DMS79 (cell line): ENCODE results near the gene ZNF182.
"Not testable (repeated sequence)": the region's sequence is repeated elsewhere in the genome, so short reads cannot be mapped to it uniquely, and the experiment has no call there.

ENCODE experiments used
- DNase-seq: peaks from one replicate; lab custom pipeline; 2025; lab: John Stamatoyannopoulos, UW

ZNF182 gene

GRCh38 chrX:48001260-48001659, 2.5 kb downstream of the ZNF182 start:
- DNase-seq: no peak

DNA sequence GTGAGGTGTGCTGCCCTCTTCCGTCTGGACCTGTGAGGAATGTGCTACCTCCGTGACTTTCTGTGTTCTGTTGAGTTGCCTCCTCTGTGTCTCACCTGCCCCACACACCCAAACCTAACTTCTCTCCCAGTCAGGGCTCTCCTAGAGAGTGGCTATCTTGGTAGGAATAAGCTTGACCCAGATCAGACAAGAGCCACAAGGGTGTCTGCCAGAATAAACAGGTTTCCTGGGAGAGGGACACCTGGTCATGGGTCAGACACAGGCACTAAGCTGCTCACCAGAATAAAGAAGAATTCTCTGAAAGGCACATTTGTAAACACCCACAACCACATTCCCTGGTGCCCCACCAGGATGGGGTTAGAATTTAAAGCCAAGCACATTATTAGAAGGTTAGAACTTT, 11.1 kb downstream of the ZNF182 start:
- DNase-seq: no peak

DNA sequence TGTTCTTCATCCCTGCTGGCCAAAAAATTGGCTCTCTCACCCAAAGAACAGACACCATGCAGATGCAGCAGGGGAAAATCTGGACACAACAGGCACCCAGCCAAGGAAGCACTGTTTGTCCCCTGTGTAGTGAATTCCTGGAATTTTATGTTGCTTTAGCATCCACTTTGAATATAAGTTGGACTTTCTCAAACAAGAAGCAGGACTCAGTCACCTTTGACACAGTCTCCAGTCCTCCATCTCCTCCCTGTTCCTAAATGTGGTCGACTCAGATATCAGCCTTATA, 11.8 kb downstream of the ZNF182 start:
- no peak for DNase-seq

GRCh38 chrX:47991263-47992094, 12.3 kb downstream of the ZNF182 start:
- DNase-seq: no peak

GRCh38 chrX:47976254-47977151, 27.3 kb downstream of the ZNF182 start:
- no peak for DNase-seq

DNA sequence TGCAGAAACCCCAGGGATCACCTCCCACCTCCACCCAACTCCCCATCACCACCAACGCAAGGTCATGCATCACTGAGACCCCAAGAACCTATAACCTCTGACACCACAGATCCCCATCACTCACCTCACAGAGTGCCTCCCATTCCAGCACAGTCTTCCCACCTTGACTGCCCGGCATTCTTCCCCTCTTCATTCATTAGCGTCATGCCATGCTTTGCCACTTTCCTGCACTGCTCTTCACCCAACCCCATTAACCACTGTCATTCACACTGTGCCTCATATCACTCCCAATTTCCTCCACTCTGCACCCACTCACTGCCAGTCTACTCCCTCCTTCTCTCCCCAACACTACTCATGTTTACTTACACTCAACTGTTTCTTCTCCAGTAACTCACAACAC, 30.6 kb downstream of the ZNF182 start:
- DNase-seq: no peak

- not testable (repeated sequence) for DNase-seq
Observed at GRCh38 chrX:47965526-47965925, 38.3 kb downstream of the ZNF182 start.

GRCh38 chrX:47961830-47962229, 42.0 kb downstream of the ZNF182 start:
- not testable (repeated sequence) for DNase-seq

DNA sequence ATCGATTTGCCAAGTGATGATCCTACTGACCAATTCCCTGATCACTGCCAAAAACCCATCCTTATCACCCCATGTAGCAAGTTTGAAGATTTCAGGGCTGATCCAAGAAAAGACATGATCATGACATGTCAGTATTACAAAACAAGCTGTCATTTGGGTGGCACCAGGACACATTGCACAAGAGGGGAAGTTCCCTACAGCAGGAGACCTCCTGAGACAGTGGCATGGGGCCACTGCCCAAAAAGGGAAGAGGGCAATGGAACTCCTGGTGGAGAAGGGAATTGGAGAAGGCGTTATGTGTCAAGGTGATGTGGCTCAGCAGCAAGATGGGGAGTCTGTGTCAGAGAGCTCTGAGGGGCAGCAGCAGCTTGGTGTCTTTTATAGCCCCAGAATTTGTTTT, 43.4 kb downstream of the ZNF182 start:
- no peak for DNase-seq

- no peak for DNase-seq
Observed at GRCh38 chrX:47958761-47959342, 44.9 kb downstream of the ZNF182 start.

GRCh38 chrX:47958206-47958605, 45.6 kb downstream of the ZNF182 start:
- DNase-seq: not testable (repeated sequence)

GRCh38 chrX:47956016-47956415, 47.8 kb downstream of the ZNF182 start:
- no peak for DNase-seq

- not testable (repeated sequence) for DNase-seq
Observed at GRCh38 chrX:47955295-47955694, 48.5 kb downstream of the ZNF182 start.

DNA sequence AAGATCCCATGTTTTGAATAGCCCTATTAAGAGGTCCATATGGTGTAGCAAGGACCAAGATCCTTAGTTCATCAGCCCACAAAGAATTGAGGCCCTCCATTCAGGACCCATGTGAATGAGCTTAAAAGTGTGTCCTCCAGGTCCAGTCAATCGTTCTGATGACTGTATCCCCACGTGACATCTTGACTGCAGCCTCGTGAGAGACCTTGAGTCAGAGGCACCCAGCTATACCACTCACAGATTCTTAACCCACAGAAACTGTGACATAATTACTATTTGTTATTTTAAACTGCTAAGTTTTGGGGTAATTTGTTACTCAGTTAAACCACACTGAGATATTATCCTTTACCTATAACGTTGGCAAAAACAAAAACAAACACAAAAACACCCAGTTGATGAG, 62.4 kb downstream of the ZNF182 start:
- DNase-seq: no peak

GRCh38 chrX:47940448-47940847, 63.3 kb downstream of the ZNF182 start:
- DNase-seq: no peak

DNA sequence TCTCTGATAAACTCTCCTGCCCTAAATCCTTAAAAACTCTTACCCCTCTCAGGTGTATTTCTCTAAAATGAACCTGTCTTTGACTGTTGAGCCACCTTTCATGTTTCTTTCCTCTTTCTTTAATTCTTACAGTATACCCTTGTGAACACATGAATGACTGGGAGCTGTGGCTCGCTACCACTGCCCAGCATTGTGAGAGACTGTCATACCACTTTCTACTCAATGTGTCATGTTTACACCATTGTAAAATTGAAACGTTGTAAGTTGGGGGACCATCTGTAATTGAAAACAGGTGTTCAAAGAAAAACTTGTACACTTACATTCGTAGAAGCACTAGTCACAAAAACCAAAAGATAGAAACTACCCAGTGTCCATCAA, 66.9 kb downstream of the ZNF182 start:
- DNase-seq: no peak

DNA sequence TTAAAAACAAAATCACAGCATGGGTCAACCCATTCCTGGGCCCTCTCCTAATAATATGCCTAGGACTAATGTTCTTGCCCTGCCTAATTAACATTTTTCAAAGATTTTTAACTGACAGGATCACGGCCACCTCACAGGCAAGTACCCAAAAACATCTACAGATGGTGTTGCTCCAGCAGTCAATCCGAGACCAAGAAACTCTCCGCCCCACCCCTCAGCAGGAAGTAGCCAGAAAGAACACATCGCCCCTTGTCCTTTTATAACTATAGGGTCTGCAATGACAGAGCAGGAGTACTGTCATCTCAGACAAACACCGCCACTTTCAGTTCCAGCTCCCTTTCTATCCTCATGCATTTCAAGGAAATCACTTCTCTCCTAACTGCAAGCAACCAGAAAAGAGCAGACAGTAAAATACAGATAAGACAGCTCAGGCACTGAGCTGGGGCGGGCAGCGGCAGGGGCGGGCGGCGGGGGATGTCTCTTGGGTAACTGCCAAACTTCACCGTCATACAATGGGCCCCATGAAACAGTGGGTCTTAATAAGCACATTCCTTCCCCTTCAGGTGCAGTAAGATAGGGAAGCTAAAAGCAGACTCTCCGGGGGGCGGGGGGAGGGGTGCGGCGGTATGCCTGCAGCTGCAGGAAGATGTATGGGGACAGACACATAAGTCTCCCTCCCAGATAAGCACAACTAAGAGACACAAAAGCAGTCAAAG, 67.4 kb downstream of the ZNF182 start:
- no peak for DNase-seq

DNA sequence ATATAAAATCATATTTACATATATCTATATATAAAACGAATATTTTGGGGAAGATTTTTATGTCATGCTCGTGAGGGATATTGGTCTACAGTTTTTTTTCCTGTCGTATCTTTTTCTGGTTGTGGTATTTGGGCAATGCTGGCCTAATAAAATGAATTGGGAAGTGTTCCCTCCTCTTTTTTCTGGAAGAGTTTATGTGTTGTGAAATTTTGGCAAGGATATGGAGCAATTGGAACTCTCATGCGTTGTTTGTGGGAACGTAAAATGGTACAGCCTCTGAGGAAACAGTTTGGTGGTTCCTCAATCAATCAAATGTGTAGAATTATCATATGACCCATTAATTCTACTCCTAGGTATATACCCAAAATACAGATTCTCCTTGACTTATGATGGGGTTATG, 69.8 kb downstream of the ZNF182 start:
- DNase-seq: no peak

GRCh38 chrX:47931970-47932369, 71.8 kb downstream of the ZNF182 start:
- DNase-seq: not testable (repeated sequence)

DNA sequence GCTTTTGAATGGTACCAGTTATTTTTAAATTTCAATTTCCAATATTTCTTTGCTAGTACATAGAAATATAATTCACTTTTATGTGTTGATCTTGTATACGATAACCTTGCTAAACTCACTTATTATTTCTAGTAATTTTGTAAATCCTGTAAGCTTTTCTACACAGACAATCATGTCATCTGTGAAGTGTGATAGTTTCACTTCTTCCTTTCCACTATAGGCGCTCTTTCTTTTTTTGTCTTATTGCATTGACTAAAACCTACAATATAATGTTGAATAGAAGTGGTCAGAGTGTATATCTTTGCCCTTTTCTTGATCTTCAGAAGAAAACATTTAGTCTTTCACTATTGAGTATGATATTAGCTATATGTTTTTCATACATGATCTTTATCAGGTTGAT, 76.6 kb downstream of the ZNF182 start:
- DNase-seq: no peak
